HCT116 (cell line): ENCODE measurements around the gene CSNK1E. TPM values are rescaled to one million over a fixed set of nuclear protein-coding genes. Genes with fewer than 3 reads are reported as not detected.

Experiments used
- ATAC-seq: fragments of 200-7000 bp; cut with Tn5 transposase; 2 replicates; pipeline ENCODE4 v1.9.1; 2020; ENCODE audit warnings: mild to moderate bottlenecking, moderate library complexity
- BruUV-seq: library from RNA; stranded (reverse); fragments of 400-500 nt; replicated peaks from 2 replicates; lab custom pipeline; 2021; lab: Mats Ljungman, UMichigan
- CTCF ChIA-PET: fragments of 300-600 bp; sonication (Branson Sonifier 250); formaldehyde crosslinking; loops from one replicate; lab custom pipeline; 2021; ENCODE audit warnings: antibody characterized with exemption; lab: Charles Lee
- POLR2A ChIA-PET: fragments of 300-600, 350-600 bp; sonication (Branson Sonifier 250); formaldehyde crosslinking; loops from one replicate; lab custom pipeline; 2021; ENCODE audit warnings: antibody characterized with exemption; lab: Charles Lee
- RAD21 ChIA-PET, 2 experiments: fragments of 300-600 bp; sonication (Branson Sonifier 250); formaldehyde crosslinking; loops; one replicate each; lab custom pipeline; 2023; ENCODE audit warnings: low total read pairs in 2 of 2; ENCODE audit not compliant: uncharacterized antibody in 2 of 2, unreplicated experiment in 2 of 2, low non-redundant PET in 1 of 2; lab: Charles Lee
- DNase-seq: peaks from one replicate; pipeline ENCODE4 v3.0.0-alpha.2; 2010; ENCODE audit warnings: low read depth, low spot score
- H2AFZ ChIP-seq: fragments of 200-600 bp; shearing (Covaris generic), sonication (generic); 2 replicates; pipeline ENCODE4 v1.6.1; 2017; ENCODE audit warnings: low read depth, mixed run types, mixed read lengths, antibody characterized with exemption, low read length; ENCODE audit not compliant: poor library complexity, severe bottlenecking
- H3K27ac ChIP-seq: 2 replicates; pipeline ENCODE4 v1.5.1; 2012; ENCODE audit warnings: low read depth, low read length
- H3K27me3 ChIP-seq: fragments of 200-600 bp; sonication (generic); 2 replicates; pipeline ENCODE4 v1.6.1; 2016; ENCODE audit warnings: mixed run types, low read length, mixed read lengths; ENCODE audit not compliant: insufficient read depth
- H3K36me3 ChIP-seq, 2 experiments: fragments of 200-500 bp in 1 of 2; fragments of 200-600 bp in 1 of 2; sonication (Bioruptor generic) in 1 of 2; sonication (generic) in 1 of 2; 2 replicates each; pipeline versions ENCODE4 v1.5.1 to v1.6.1; 2014 to 2016; ENCODE audit warnings: low read length in 2 of 2, inconsistent platforms in 1 of 2, mixed read lengths in 1 of 2, mixed run types in 1 of 2; ENCODE audit not compliant: insufficient read depth in 2 of 2, control insufficient read depth in 1 of 2
- H3K4me1 ChIP-seq, 2 experiments: fragments of 200-600 bp in 1 of 2; sonication (generic) in 1 of 2; 2 replicates each; pipeline versions ENCODE4 v1.5.1 to v1.6.1; 2012 to 2017; ENCODE audit warnings: low read length in 2 of 2, inconsistent platforms in 1 of 2, mild to moderate bottlenecking in 1 of 2, mixed read lengths in 1 of 2, mixed run types in 1 of 2, moderate library complexity in 1 of 2; ENCODE audit not compliant: insufficient read depth in 2 of 2, control insufficient read depth in 1 of 2
- H3K4me2 ChIP-seq: fragments of 200-600 bp; sonication (generic); 2 replicates; pipeline ENCODE4 v1.6.1; 2017; ENCODE audit warnings: mixed run types, low read length, mixed read lengths
- H3K4me3 ChIP-seq, 2 experiments: fragments of 200-600 bp in 1 of 2; sonication (generic) in 1 of 2; replicated peaks in 1 of 2; 2 replicates each; pipeline ENCODE4 v1.5.1; 2011 to 2016; ENCODE audit warnings: low read length in 2 of 2, control low read depth in 1 of 2, low read depth in 1 of 2, mild to moderate bottlenecking in 1 of 2, mixed read lengths in 1 of 2, mixed run types in 1 of 2
- H3K79me2 ChIP-seq: fragments of 200-600 bp; sonication (generic); 2 replicates; pipeline ENCODE4 v1.6.1; 2017; ENCODE audit warnings: mild to moderate bottlenecking, mixed run types, low read length, moderate library complexity, mixed read lengths; ENCODE audit not compliant: insufficient read depth
- H3K9ac ChIP-seq: fragments of 200-600 bp; sonication (generic); 2 replicates; pipeline ENCODE4 v1.6.1; 2016; ENCODE audit warnings: low read length, mixed read lengths
- H3K9me2 ChIP-seq: fragments of 200-600 bp; sonication (generic), shearing (Covaris generic); 2 replicates; pipeline ENCODE4 v1.6.1; 2017; ENCODE audit warnings: mixed run types, mild to moderate bottlenecking, moderate library complexity; ENCODE audit not compliant: insufficient read depth
- H3K9me3 ChIP-seq, 2 experiments: fragments of 200-500 bp in 1 of 2; fragments of 200-600 bp in 1 of 2; sonication (Bioruptor generic) in 1 of 2; sonication (generic) in 1 of 2; 2 replicates each; pipeline ENCODE4 v1.6.1; 2014 to 2017; ENCODE audit warnings: low read length in 2 of 2, mixed read lengths in 2 of 2, inconsistent platforms in 1 of 2, low read depth in 1 of 2, mild to moderate bottlenecking in 1 of 2, mixed run types in 1 of 2, moderate library complexity in 1 of 2; ENCODE audit not compliant: control insufficient read depth in 1 of 2, insufficient read depth in 1 of 2
- H4K20me1 ChIP-seq: fragments of 200-600 bp; sonication (generic), shearing (Covaris generic); 2 replicates; pipeline ENCODE4 v1.6.1; 2017; ENCODE audit warnings: mixed run types, mild to moderate bottlenecking, moderate library complexity; ENCODE audit not compliant: insufficient read depth
- CBX3 ChIP-seq: IDR thresholded peaks from 2 replicates; pipeline ENCODE4 v1.6.1; 2012; ENCODE audit warnings: low read depth
- CEBPB ChIP-seq: IDR thresholded peaks from 2 replicates; pipeline ENCODE4 v1.6.1; 2012; ENCODE audit warnings: low read depth
- EGR1 ChIP-seq: IDR thresholded peaks from 2 replicates; pipeline ENCODE4 v1.6.1; 2012; ENCODE audit warnings: low read depth
- EZH2phosphoT487 ChIP-seq: fragments of 200-600 bp; IDR thresholded peaks from 2 replicates; pipeline ENCODE4 v1.6.1; 2018; ENCODE audit warnings: antibody characterized with exemption, borderline replicate concordance
- POLR2AphosphoS5 ChIP-seq: IDR thresholded peaks from 2 replicates; pipeline ENCODE4 v1.6.1; 2011; ENCODE audit warnings: mild to moderate bottlenecking, low read depth, low read length, moderate library complexity
- SIN3A ChIP-seq: IDR thresholded peaks from 2 replicates; pipeline ENCODE4 v1.6.1; 2012; ENCODE audit warnings: low read depth
- SP1 ChIP-seq: IDR thresholded peaks from 2 replicates; pipeline ENCODE4 v1.6.1; 2012; ENCODE audit warnings: low read depth
- SRF ChIP-seq: IDR thresholded peaks from 2 replicates; pipeline ENCODE4 v1.6.1; 2012; ENCODE audit warnings: low read depth
- TCF7L2 ChIP-seq: IDR thresholded peaks from 2 replicates; pipeline ENCODE4 v1.7.0; 2011; ENCODE audit warnings: borderline replicate concordance, inconsistent platforms; ENCODE audit not compliant: insufficient read depth, insufficient read length; ENCODE audit errors: extremely low read depth
- ZFX ChIP-seq: fragments of 450-650 bp; IDR thresholded peaks from 2 replicates; pipeline ENCODE4 v1.6.1; 2017
- ZNF274 ChIP-seq: fragments of 200-500 bp; sonication (Bioruptor generic); IDR thresholded peaks from 2 replicates; pipeline ENCODE4 v1.6.1; 2014; ENCODE audit warnings: mild to moderate bottlenecking, low read depth, low read length, inconsistent platforms
- intact Hi-C: fragments of 100-400 bp; cut with micrococcal nuclease; formaldehyde crosslinking; loops from 2 replicates; pipeline ENCODE4 v1.10.0; 2022
- total RNA-seq: library from RNA; stranded (reverse); gene quantifications from one replicate; pipeline ENCODE4 v1.2.1, GENCODE V29; 2021; ENCODE audit not compliant: unreplicated experiment
- TF ChIP-seq, protein P1 (sequence below): IDR thresholded peaks from 2 replicates; pipeline ENCODE4 v1.6.1; 2012; ENCODE audit warnings: low read depth
- TF ChIP-seq, protein P2 (sequence below): IDR thresholded peaks from 2 replicates; pipeline ENCODE4 v1.6.1; 2012
- TF ChIP-seq, protein P3 (sequence below): IDR thresholded peaks from 2 replicates; pipeline ENCODE4 v1.6.1; 2012

CSNK1E gene
- total RNA-seq, 1 experiment from 2014 or later: 190 TPM

DNA sequence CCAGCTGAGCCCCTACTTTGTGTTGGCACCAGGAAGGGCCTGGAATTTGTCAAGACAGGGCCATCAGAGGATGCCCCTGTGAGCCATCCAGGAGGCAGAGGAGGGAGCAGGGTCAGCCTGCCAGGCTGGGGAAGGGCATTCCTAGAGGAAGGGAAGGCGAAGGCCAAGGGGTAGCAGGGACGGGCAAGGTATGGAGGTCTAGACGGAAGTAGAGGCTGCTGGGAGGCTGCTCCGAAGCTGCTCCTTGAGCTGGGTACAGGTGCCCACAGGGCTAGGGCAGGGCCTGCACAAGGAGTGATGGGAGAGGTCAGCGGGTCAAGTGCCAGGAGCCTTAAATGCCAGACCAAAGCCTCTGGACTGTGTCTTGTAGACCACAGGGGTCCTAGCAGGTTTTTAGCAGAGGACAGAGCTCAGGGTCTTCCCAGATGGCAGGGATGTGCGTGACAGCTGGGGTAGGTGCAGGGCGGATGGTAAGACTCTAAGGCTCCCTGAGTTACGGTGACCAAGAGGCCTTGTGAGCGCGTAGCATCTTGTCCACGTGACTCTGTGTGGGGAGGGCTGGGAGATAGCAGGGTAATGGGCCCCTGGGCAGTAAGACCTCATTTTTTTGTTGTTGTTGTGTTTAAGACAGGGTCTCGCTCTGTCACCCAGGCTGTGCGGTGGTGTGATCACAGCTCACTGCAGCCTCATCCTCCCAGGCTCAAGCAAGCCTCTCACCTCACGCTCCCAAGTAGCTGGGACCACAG, 31.7 kb upstream of the CSNK1E start:
- Histone ChIP-seq H4K20me1 (no peaks in the 10 kb centered on the region), H3K36me3 (no peaks in the 10 kb centered on the region), H3K4me3 (no peak overlapping the region), H3K9me3 (no peaks in the 10 kb centered on the region), H3K9ac (no peak overlapping the region), H3K79me2 (no peaks in the 10 kb centered on the region), H3K27ac (no peak overlapping the region), H3K4me2 (no peak overlapping the region), H3K9me2 (no peaks in the 10 kb centered on the region), H2AFZ (no peak overlapping the region), H3K27me3 (no peaks in the 10 kb centered on the region), H3K4me1 (peaks cover 0 to 6% of the 10 kb centered on the region in 2 experiments; a peak in 1 of 4 replicates)
- BruUV-seq: no TSS peak
- no peak for ATAC-seq
- DNase-seq: no peak
- TF ChIP-seq EGR1 (no peak), SIN3A (no peak), SRF (no peak)
- CTCF ChIA-PET: no interaction called here
- RAD21 ChIA-PET: no interaction called here
- POLR2A ChIA-PET: no interaction called here
- intact Hi-C loops: no loop called here

DNA sequence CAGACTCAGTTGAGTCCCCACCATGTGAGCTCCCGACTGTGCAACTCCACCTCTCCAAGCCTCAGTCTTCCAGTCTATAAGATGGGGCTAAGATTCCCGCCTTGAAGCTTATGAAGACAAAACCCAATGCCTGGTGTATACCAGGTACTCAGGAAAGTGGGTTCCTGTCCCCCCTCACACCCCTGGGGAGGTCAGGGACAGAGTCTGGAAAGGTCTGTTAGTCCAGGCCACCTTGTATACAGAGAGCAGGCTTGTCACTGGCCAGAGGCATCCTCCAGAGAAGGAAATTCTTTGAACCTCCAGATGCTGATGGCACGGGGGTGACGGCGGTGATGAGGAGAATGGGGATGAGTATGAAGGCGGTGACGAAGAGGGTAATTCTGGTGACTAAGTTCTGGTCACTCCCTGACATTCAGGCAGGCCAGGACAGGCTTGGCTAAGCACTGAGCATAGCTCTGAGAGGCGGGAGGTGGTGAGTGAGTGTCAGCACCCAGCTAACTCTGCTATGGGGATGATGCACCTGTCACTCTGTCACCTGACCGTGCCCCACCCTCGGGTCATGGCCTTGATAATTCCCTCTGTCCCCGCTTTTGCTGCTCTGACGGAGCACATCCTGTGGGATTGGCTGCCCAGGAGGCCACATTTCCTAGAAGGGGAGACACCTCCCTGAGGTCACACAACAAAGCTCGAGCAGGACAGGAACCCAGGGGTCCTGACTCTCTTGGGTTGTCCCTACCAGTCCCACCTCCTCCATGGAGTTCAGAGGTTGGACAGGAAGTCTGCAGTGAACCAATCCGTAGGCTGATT, 30.9 kb upstream of the CSNK1E start:
- ChIA-PET POLR2A (no interaction called here), CTCF (no interaction called here), RAD21 (no interaction called here)
- Histone ChIP-seq H3K27me3 (no peaks in the 10 kb centered on the region), H2AFZ (no peak overlapping the region), H3K4me3 (no peak overlapping the region), H3K4me1 (no peaks in the 10 kb centered on the region), H3K9ac (no peak overlapping the region), H3K36me3 (no peaks in the 10 kb centered on the region), H4K20me1 (no peaks in the 10 kb centered on the region), H3K79me2 (no peaks in the 10 kb centered on the region), H3K9me2 (no peaks in the 10 kb centered on the region), H3K9me3 (no peaks in the 10 kb centered on the region), H3K4me2 (no peak overlapping the region), H3K27ac (no peak overlapping the region)
- DNase-seq: no peak
- BruUV-seq: no TSS peak
- no peak for ATAC-seq
- intact Hi-C loops: no loop called here
- TF ChIP-seq EZH2phosphoT487 (no peak), CBX3 (no peak), TCF7L2 (no peak), SP1 (no peak), EGR1 (no peak), POLR2AphosphoS5 (no peak), CEBPB (no peak), ZFX (no peak), SIN3A (no peak), ZNF274 (no peak)
- TF ChIP-seq, protein P1, sequence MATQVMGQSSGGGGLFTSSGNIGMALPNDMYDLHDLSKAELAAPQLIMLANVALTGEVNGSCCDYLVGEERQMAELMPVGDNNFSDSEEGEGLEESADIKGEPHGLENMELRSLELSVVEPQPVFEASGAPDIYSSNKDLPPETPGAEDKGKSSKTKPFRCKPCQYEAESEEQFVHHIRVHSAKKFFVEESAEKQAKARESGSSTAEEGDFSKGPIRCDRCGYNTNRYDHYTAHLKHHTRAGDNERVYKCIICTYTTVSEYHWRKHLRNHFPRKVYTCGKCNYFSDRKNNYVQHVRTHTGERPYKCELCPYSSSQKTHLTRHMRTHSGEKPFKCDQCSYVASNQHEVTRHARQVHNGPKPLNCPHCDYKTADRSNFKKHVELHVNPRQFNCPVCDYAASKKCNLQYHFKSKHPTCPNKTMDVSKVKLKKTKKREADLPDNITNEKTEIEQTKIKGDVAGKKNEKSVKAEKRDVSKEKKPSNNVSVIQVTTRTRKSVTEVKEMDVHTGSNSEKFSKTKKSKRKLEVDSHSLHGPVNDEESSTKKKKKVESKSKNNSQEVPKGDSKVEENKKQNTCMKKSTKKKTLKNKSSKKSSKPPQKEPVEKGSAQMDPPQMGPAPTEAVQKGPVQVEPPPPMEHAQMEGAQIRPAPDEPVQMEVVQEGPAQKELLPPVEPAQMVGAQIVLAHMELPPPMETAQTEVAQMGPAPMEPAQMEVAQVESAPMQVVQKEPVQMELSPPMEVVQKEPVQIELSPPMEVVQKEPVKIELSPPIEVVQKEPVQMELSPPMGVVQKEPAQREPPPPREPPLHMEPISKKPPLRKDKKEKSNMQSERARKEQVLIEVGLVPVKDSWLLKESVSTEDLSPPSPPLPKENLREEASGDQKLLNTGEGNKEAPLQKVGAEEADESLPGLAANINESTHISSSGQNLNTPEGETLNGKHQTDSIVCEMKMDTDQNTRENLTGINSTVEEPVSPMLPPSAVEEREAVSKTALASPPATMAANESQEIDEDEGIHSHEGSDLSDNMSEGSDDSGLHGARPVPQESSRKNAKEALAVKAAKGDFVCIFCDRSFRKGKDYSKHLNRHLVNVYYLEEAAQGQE: no peak
- TF ChIP-seq, protein P2, sequence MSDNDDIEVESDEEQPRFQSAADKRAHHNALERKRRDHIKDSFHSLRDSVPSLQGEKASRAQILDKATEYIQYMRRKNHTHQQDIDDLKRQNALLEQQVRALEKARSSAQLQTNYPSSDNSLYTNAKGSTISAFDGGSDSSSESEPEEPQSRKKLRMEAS: no peak
- TF ChIP-seq, protein P3, sequence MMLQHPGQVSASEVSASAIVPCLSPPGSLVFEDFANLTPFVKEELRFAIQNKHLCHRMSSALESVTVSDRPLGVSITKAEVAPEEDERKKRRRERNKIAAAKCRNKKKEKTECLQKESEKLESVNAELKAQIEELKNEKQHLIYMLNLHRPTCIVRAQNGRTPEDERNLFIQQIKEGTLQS: no peak
